ENCODE data around the gene DNASE2B.

DNASE2B gene

GRCh38 chr1:84412316-84412942 lies 14.1 kb downstream of the DNASE2B start:
- Histone ChIP-seq H3K27ac (ENCODE audit: insufficient read depth, low read depth, low read length, poor library complexity, severe bottlenecking) (no peak overlapping the region), H3K36me3 (ENCODE audit: control insufficient read depth, insufficient read depth, low read length) (no peaks in the 10 kb centered on the region), H3K4me3 (ENCODE audit: insufficient read depth, low read depth, low read length) (no peak overlapping the region), H3K4me1 (ENCODE audit: control insufficient read depth, insufficient read depth, low read length) (no peaks in the 10 kb centered on the region), H3K9me3 (ENCODE audit: control insufficient read depth, low read length) (no peaks in the 10 kb centered on the region), H3K27me3 (ENCODE audit: control insufficient read depth, insufficient read depth, low read length, poor library complexity, severe bottlenecking) (no peaks in the 10 kb centered on the region)
- 89 to 90% methylated on average over 7 of the region's 7 CpGs for WGBS, 2 experiments

- Histone ChIP-seq H3K36me3 (ENCODE audit: control insufficient read depth, insufficient read depth, low read length) (no peaks in the 10 kb centered on the region), H3K27me3 (ENCODE audit: control insufficient read depth, insufficient read depth, low read length, poor library complexity, severe bottlenecking) (no peaks in the 10 kb centered on the region), H3K27ac (ENCODE audit: insufficient read depth, low read depth, low read length, poor library complexity, severe bottlenecking) (no peak overlapping the region), H3K9me3 (ENCODE audit: control insufficient read depth, low read length) (no peaks in the 10 kb centered on the region), H3K4me1 (ENCODE audit: control insufficient read depth, insufficient read depth, low read length) (no peaks in the 10 kb centered on the region), H3K4me3 (ENCODE audit: insufficient read depth, low read depth, low read length) (no peak overlapping the region)
- WGBS, 2 experiments = 91 to 96% methylated on average over 2 of the region's 2 CpGs
These were observed 17.1 kb downstream of the DNASE2B start for GRCh38 chr1:84415396-84415795.

- Histone ChIP-seq H3K9me3 (ENCODE audit: control insufficient read depth, low read length) (no peaks in the 10 kb centered on the region), H3K27me3 (ENCODE audit: control insufficient read depth, insufficient read depth, low read length, poor library complexity, severe bottlenecking) (no peaks in the 10 kb centered on the region), H3K36me3 (ENCODE audit: control insufficient read depth, insufficient read depth, low read length) (no peaks in the 10 kb centered on the region), H3K4me1 (ENCODE audit: control insufficient read depth, insufficient read depth, low read length) (no peaks in the 10 kb centered on the region), H3K4me3 (ENCODE audit: insufficient read depth, low read depth, low read length) (no peak overlapping the region), H3K27ac (ENCODE audit: insufficient read depth, low read depth, low read length, poor library complexity, severe bottlenecking) (no peak overlapping the region)
These were observed 24.6 kb downstream of the DNASE2B start for GRCh38 chr1:84422909-84423308.

GRCh38 chr1:84424513-84425149 lies 26.3 kb downstream of the DNASE2B start:
- Histone ChIP-seq H3K27me3 (ENCODE audit: control insufficient read depth, insufficient read depth, low read length, poor library complexity, severe bottlenecking) (no peaks in the 10 kb centered on the region), H3K9me3 (ENCODE audit: control insufficient read depth, low read length) (no peaks in the 10 kb centered on the region), H3K4me3 (ENCODE audit: insufficient read depth, low read depth, low read length) (no peak overlapping the region), H3K4me1 (ENCODE audit: control insufficient read depth, insufficient read depth, low read length) (no peaks in the 10 kb centered on the region), H3K36me3 (ENCODE audit: control insufficient read depth, insufficient read depth, low read length) (no peaks in the 10 kb centered on the region), H3K27ac (ENCODE audit: insufficient read depth, low read depth, low read length, poor library complexity, severe bottlenecking) (no peak overlapping the region)
- WGBS, 2 experiments = 87 to 91% methylated on average over 6 of the region's 6 CpGs

- no peaks in the 10 kb centered on the region for H3K27me3 ChIP-seq (ENCODE audit: control insufficient read depth, insufficient read depth, low read length, poor library complexity, severe bottlenecking)
- H3K27ac ChIP-seq (ENCODE audit: insufficient read depth, low read depth, low read length, poor library complexity, severe bottlenecking) = no peak overlapping the region
- WGBS, 2 experiments = 83 to 90% methylated on average over 2 to 4 of the region's 5 CpGs
- H3K9me3 ChIP-seq (ENCODE audit: control insufficient read depth, low read length) = no peaks in the 10 kb centered on the region
- no peaks in the 10 kb centered on the region for H3K4me1 ChIP-seq (ENCODE audit: control insufficient read depth, insufficient read depth, low read length)
- H3K36me3 ChIP-seq (ENCODE audit: control insufficient read depth, insufficient read depth, low read length) = no peaks in the 10 kb centered on the region
- no peak overlapping the region for H3K4me3 ChIP-seq (ENCODE audit: insufficient read depth, low read depth, low read length)
These were observed 27.0 kb downstream of the DNASE2B start for GRCh38 chr1:84425150-84425896.

GRCh38 chr1:84426376-84426775 lies 28.1 kb downstream of the DNASE2B start:
- Histone ChIP-seq H3K27ac (ENCODE audit: insufficient read depth, low read depth, low read length, poor library complexity, severe bottlenecking) (no peak overlapping the region), H3K4me1 (ENCODE audit: control insufficient read depth, insufficient read depth, low read length) (no peaks in the 10 kb centered on the region), H3K4me3 (ENCODE audit: insufficient read depth, low read depth, low read length) (no peak overlapping the region), H3K36me3 (ENCODE audit: control insufficient read depth, insufficient read depth, low read length) (no peaks in the 10 kb centered on the region), H3K27me3 (ENCODE audit: control insufficient read depth, insufficient read depth, low read length, poor library complexity, severe bottlenecking) (no peaks in the 10 kb centered on the region), H3K9me3 (ENCODE audit: control insufficient read depth, low read length) (no peaks in the 10 kb centered on the region)
- 96 to 100% methylated on average over 2 of the region's 2 CpGs for WGBS, 2 experiments

GRCh38 chr1:84427250-84428188 lies 29.2 kb downstream of the DNASE2B start:
- H3K27me3 ChIP-seq (ENCODE audit: control insufficient read depth, insufficient read depth, low read length, poor library complexity, severe bottlenecking) = no peaks in the 10 kb centered on the region
- 93 to 94% methylated on average over 6 of the region's 6 CpGs for WGBS, 2 experiments
- no peak overlapping the region for H3K4me3 ChIP-seq (ENCODE audit: insufficient read depth, low read depth, low read length)
- H3K36me3 ChIP-seq (ENCODE audit: control insufficient read depth, insufficient read depth, low read length) = no peaks in the 10 kb centered on the region
- no peak overlapping the region for H3K27ac ChIP-seq (ENCODE audit: insufficient read depth, low read depth, low read length, poor library complexity, severe bottlenecking)
- no peaks in the 10 kb centered on the region for H3K9me3 ChIP-seq (ENCODE audit: control insufficient read depth, low read length)
- H3K4me1 ChIP-seq (ENCODE audit: control insufficient read depth, insufficient read depth, low read length) = no peaks in the 10 kb centered on the region

GRCh38 chr1:84428235-84428634 lies 30.0 kb downstream of the DNASE2B start:
- no peaks in the 10 kb centered on the region for H3K27me3 ChIP-seq (ENCODE audit: control insufficient read depth, insufficient read depth, low read length, poor library complexity, severe bottlenecking)
- H3K4me1 ChIP-seq (ENCODE audit: control insufficient read depth, insufficient read depth, low read length) = no peaks in the 10 kb centered on the region
- no peak overlapping the region for H3K27ac ChIP-seq (ENCODE audit: insufficient read depth, low read depth, low read length, poor library complexity, severe bottlenecking)
- H3K9me3 ChIP-seq (ENCODE audit: control insufficient read depth, low read length) = no peaks in the 10 kb centered on the region
- WGBS, 2 experiments = 72 to 89% methylated on average over 2 to 4 of the region's 5 CpGs
- H3K36me3 ChIP-seq (ENCODE audit: control insufficient read depth, insufficient read depth, low read length) = no peaks in the 10 kb centered on the region
- no peak overlapping the region for H3K4me3 ChIP-seq (ENCODE audit: insufficient read depth, low read depth, low read length)

- Histone ChIP-seq H3K36me3 (ENCODE audit: control insufficient read depth, insufficient read depth, low read length) (no peaks in the 10 kb centered on the region), H3K4me1 (ENCODE audit: control insufficient read depth, insufficient read depth, low read length) (peaks cover 4% of the 10 kb centered on the region), H3K9me3 (ENCODE audit: control insufficient read depth, low read length) (no peaks in the 10 kb centered on the region), H3K27me3 (ENCODE audit: control insufficient read depth, insufficient read depth, low read length, poor library complexity, severe bottlenecking) (no peaks in the 10 kb centered on the region), H3K4me3 (ENCODE audit: insufficient read depth, low read depth, low read length) (no peak overlapping the region), H3K27ac (ENCODE audit: insufficient read depth, low read depth, low read length, poor library complexity, severe bottlenecking) (no peak overlapping the region)
- 97 to 100% methylated on average over 1 of the region's 1 CpG for WGBS, 2 experiments
These were observed 30.9 kb downstream of the DNASE2B start for GRCh38 chr1:84429231-84429630.

All from ectodermal cell (in vitro differentiated cells).